Measurements from ENCODE around the gene ADH5.
"Not testable (repeated sequence)": the region's sequence is repeated elsewhere in the genome, so short reads cannot be mapped to it uniquely, and the experiment has no call there.

Gene ADH5

GRCh38 chr4:99029018-99029735 lies 59.4 kb downstream of the ADH5 start:
- DNase-seq (ENCODE audit: low read depth in 2 of 2) = no peak

- no peak for DNase-seq (ENCODE audit: low read depth in 2 of 2)
These were observed 60.4 kb downstream of the ADH5 start for GRCh38 chr4:99028187-99028586.

- DNase-seq (ENCODE audit: low read depth in 2 of 2) = no peak
These were observed 61.3 kb downstream of the ADH5 start for GRCh38 chr4:99027304-99027703.

GRCh38 chr4:99025506-99025905 lies 63.1 kb downstream of the ADH5 start:
- DNase-seq (ENCODE audit: low read depth in 2 of 2) = no peak

GRCh38 chr4:99024481-99025275 lies 63.9 kb downstream of the ADH5 start:
- no peak for DNase-seq (ENCODE audit: low read depth in 2 of 2)

- DNase-seq (ENCODE audit: low read depth in 2 of 2) = not testable (repeated sequence)
These were observed 64.8 kb downstream of the ADH5 start for GRCh38 chr4:99023800-99024251.

- no peak for DNase-seq (ENCODE audit: low read depth in 2 of 2)
These were observed 66.0 kb downstream of the ADH5 start for GRCh38 chr4:99022566-99022965.

GRCh38 chr4:99021386-99021785 lies 67.2 kb downstream of the ADH5 start:
- no peak for DNase-seq (ENCODE audit: low read depth in 2 of 2)

Measured in fibroblast of skin of left quadriceps (primary cell).